HG03139 (cell line): ENCODE data around the gene ADAMTSL5.

ENCODE experiments used
- ATAC-seq: cut with Tn5 transposase; IDR thresholded peaks from one replicate; pipeline ENCODE4 v1.9.1; 2021; ENCODE audit not compliant: unreplicated experiment

ADAMTSL5 gene

GRCh38 chr19:1497578-1498235 lies 15.1 kb downstream of the ADAMTSL5 start:
- no peak for ATAC-seq

- no peak for ATAC-seq
Observed at GRCh38 chr19:1496714-1497577, 15.9 kb downstream of the ADAMTSL5 start.

- no peak for ATAC-seq
Observed at GRCh38 chr19:1495799-1496713, 16.8 kb downstream of the ADAMTSL5 start.

- no peak for ATAC-seq
Observed at GRCh38 chr19:1495051-1495798, 17.6 kb downstream of the ADAMTSL5 start.

GRCh38 chr19:1494115-1494815 lies 18.6 kb downstream of the ADAMTSL5 start:
- no peak for ATAC-seq

GRCh38 chr19:1492474-1493006 lies 20.3 kb downstream of the ADAMTSL5 start:
- no peak for ATAC-seq

- ATAC-seq: no peak
Observed at GRCh38 chr19:1491849-1492170, 21.0 kb downstream of the ADAMTSL5 start.

- ATAC-seq: no peak
Observed at GRCh38 chr19:1491114-1491848, 21.5 kb downstream of the ADAMTSL5 start, which contains the start of gene REEP6. Gene REEP6 (plus strand): TSS chr19:1491181. CDS start chr19:1491270, 89 bp downstream.

GRCh38 chr19:1490311-1491113 lies 22.3 kb downstream of the ADAMTSL5 start, which contains the start of gene PCSK4:
Gene PCSK4 (minus strand): TSS chr19:1490350. CDS start chr19:1490346, 4 bp downstream.
- ATAC-seq: peak; percentile 60

- peak; percentile 11 for ATAC-seq
Observed at GRCh38 chr19:1489463-1490310, 23.1 kb downstream of the ADAMTSL5 start.

GRCh38 chr19:1488282-1488601 lies 24.6 kb downstream of the ADAMTSL5 start:
- no peak for ATAC-seq

GRCh38 chr19:1487576-1488281 lies 25.1 kb downstream of the ADAMTSL5 start:
- no peak for ATAC-seq

- ATAC-seq: no peak
Observed at GRCh38 chr19:1486720-1487575, 25.9 kb downstream of the ADAMTSL5 start.

- ATAC-seq: no peak
Observed at GRCh38 chr19:1483979-1484428, 28.8 kb downstream of the ADAMTSL5 start.

- no peak for ATAC-seq
Observed at GRCh38 chr19:1483131-1483978, 29.5 kb downstream of the ADAMTSL5 start.
